ENCODE measurements around the gene BRINP1. TPM values are rescaled to one million over a fixed set of nuclear protein-coding genes. Genes with fewer than 3 reads are reported as not detected.

Gene BRINP1
- total and polyA plus RNA-seq, 2 donors (not counting 3 experiments of a cell fraction or from before 2014, with no cell fraction given), result 0.04 TPM; not detected in 1

DNA sequence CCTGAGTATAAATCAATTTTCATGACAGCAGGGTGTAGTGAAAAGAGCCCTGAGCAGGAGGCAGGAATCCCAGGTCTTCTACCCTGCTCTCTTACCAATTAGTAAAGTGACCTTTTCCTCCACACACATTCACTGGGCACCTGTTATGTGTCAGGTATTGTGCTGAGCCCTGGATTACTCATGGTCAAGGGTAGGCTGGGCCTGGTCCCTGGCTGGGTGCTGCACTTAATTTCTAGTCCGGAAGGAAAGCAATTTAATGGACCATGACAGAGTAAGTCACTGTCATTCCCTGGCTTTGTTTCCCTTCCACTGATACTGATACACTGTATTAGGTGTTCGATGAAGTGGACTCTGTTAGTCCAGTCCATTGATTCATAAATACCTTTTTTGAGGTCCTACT is 29.1 kb upstream of the BRINP1 start:
- CTCF ChIA-PET, result no interaction called here
- dilution Hi-C loops (cut with MboI; ENCODE audit: extremely low pct_ligation_motif_present, low sequenced_read_pairs) (no loop called here), intact Hi-C loops (cut with micrococcal nuclease) (no loop called here)
- Histone ChIP-seq H3K27ac (ENCODE audit: insufficient read depth, low read depth, low read length) (no peak overlapping the region), H3K4me2 (ENCODE audit: insufficient read depth, low read length) (no peak overlapping the region), H3K36me3 (ENCODE audit: control insufficient read depth in 2 of 2, extremely low read depth in 1 of 2, insufficient read depth in 2 of 2, low read length in 2 of 2) (no peaks in the 10 kb centered on the region), H3K9ac (replicated peaks; ENCODE audit: extremely low read depth, insufficient read depth, low read length) (no peak overlapping the region), H3K27me3 (ENCODE audit: control insufficient read depth in 2 of 2, insufficient read depth in 2 of 2, low read length in 2 of 2) (no peaks in the 10 kb centered on the region), H3K9me1 (replicated peaks; ENCODE audit: control insufficient read depth, extremely low read depth, insufficient read depth, low read length) (no peaks in the 10 kb centered on the region), H2AFZ (ENCODE audit: low read depth, low read length) (no peak overlapping the region), H3K4me1 (ENCODE audit: control insufficient read depth, extremely low read depth, insufficient read depth, low read length) (no peaks in the 10 kb centered on the region), H3K79me2 (ENCODE audit: control insufficient read depth, insufficient read depth, low read length) (no peaks in the 10 kb centered on the region), H3K9me3 (replicated peaks; ENCODE audit: control insufficient read depth, insufficient read depth, low read length) (peaks cover 6% of the 10 kb centered on the region), H4K20me1 (replicated peaks; ENCODE audit: control insufficient read depth, extremely low read depth, insufficient read depth, low read length) (no peaks in the 10 kb centered on the region), H3K4me3 (replicated peaks in 1 of 3; ENCODE audit: insufficient read depth in 1 of 3, low read depth in 1 of 3, low read length in 3 of 3) (no peak overlapping the region)
- BruUV-seq (replicated peaks), result no TSS peak
- no peak for FAIRE-seq
- no peak for DNase-seq (ENCODE audit: low read depth, low spot score)
- POLR2A ChIA-PET, result no interaction called here
- TF ChIP-seq, protein P1, sequence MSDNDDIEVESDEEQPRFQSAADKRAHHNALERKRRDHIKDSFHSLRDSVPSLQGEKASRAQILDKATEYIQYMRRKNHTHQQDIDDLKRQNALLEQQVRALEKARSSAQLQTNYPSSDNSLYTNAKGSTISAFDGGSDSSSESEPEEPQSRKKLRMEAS (IDR thresholded peaks at IDR 0.05; ENCODE audit: insufficient read depth, insufficient read length), result no peak
- TF ChIP-seq FOS (IDR thresholded peaks at IDR 0.05; ENCODE audit: borderline replicate concordance, insufficient read depth, low read length) (no peak), GATA2 (IDR thresholded peaks at IDR 0.05; ENCODE audit: insufficient read depth, insufficient read length, low read depth, low read length) (no peak), JUN (IDR thresholded peaks at IDR 0.05; ENCODE audit: borderline replicate concordance, insufficient read depth, insufficient read length, low read depth) (no peak), EZH2 (IDR thresholded peaks at IDR 0.05; ENCODE audit: borderline replicate concordance, low read depth, low read length, severe bottlenecking) (no peak), MYC (IDR thresholded peaks at IDR 0.05; ENCODE audit: low read depth, low read length) (no peak), POLR2AphosphoS5 (IDR thresholded peaks at IDR 0.05; ENCODE audit: insufficient read depth, low read depth, low read length) (no peak)
- TF ChIP-seq, protein P2, sequence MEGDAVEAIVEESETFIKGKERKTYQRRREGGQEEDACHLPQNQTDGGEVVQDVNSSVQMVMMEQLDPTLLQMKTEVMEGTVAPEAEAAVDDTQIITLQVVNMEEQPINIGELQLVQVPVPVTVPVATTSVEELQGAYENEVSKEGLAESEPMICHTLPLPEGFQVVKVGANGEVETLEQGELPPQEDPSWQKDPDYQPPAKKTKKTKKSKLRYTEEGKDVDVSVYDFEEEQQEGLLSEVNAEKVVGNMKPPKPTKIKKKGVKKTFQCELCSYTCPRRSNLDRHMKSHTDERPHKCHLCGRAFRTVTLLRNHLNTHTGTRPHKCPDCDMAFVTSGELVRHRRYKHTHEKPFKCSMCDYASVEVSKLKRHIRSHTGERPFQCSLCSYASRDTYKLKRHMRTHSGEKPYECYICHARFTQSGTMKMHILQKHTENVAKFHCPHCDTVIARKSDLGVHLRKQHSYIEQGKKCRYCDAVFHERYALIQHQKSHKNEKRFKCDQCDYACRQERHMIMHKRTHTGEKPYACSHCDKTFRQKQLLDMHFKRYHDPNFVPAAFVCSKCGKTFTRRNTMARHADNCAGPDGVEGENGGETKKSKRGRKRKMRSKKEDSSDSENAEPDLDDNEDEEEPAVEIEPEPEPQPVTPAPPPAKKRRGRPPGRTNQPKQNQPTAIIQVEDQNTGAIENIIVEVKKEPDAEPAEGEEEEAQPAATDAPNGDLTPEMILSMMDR (IDR thresholded peaks at IDR 0.05; ENCODE audit: extremely low read depth in 1 of 2, insufficient read depth in 1 of 2, low read depth in 1 of 2, low read length in 2 of 2), result no peak

Data from endothelial cell of umbilical vein (primary cell).